ENCODE data around the gene VPS33B. TPM values are rescaled to one million over a fixed set of nuclear protein-coding genes. Genes with fewer than 3 reads are reported as not detected.

VPS33B gene
- total and polyA plus RNA-seq, 2 of the 13 experiments (the other 11 are each of a cell fraction or from before 2014, with no cell fraction given) = 15.8 to 16.5 TPM

DNA sequence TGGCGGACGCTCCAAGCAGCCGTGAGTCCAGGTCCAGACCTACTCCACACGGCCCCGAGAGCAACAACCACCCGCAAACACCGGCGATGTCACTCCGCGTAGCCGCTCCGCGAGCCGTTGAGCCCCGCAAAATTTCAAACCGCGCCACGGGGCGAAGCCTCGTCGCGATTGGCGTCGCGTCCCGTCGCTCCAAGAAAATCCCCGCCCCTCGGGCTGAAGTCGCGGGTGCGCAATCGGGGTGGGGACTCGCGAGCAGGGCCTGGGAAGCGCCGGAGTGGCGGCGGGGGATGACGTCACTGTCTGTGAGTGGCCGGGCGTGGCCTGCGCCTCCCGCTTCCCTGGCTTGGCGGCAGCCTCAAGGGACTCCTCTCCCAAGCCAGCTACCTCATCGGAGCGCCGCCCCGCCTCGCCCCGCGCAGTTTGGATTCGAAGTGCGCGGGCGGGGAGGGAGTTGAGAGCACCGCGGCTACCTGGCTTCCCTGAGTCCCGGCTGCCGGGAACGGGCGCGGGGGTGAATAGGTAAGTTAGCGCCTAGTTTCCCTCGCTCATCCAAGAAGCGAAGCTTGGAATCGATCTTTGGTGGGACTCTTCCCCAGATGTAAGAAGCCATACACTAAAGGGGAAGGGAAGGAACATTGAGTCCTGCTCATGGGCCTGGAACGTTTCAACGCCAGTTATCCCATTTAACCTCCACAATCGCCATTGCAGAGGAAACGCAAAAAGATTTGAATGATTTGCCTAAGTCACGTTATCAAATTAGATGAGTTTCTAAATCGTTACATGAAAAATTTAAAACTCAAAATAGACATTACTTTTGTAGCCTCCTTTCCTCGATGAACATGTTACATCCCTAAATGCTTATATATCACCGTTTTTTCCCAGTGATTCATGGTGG, 27.7 kb downstream of the VPS33B start, which contains the start of gene PRC1 (continued):
- TF ChIP-seq, protein P1, sequence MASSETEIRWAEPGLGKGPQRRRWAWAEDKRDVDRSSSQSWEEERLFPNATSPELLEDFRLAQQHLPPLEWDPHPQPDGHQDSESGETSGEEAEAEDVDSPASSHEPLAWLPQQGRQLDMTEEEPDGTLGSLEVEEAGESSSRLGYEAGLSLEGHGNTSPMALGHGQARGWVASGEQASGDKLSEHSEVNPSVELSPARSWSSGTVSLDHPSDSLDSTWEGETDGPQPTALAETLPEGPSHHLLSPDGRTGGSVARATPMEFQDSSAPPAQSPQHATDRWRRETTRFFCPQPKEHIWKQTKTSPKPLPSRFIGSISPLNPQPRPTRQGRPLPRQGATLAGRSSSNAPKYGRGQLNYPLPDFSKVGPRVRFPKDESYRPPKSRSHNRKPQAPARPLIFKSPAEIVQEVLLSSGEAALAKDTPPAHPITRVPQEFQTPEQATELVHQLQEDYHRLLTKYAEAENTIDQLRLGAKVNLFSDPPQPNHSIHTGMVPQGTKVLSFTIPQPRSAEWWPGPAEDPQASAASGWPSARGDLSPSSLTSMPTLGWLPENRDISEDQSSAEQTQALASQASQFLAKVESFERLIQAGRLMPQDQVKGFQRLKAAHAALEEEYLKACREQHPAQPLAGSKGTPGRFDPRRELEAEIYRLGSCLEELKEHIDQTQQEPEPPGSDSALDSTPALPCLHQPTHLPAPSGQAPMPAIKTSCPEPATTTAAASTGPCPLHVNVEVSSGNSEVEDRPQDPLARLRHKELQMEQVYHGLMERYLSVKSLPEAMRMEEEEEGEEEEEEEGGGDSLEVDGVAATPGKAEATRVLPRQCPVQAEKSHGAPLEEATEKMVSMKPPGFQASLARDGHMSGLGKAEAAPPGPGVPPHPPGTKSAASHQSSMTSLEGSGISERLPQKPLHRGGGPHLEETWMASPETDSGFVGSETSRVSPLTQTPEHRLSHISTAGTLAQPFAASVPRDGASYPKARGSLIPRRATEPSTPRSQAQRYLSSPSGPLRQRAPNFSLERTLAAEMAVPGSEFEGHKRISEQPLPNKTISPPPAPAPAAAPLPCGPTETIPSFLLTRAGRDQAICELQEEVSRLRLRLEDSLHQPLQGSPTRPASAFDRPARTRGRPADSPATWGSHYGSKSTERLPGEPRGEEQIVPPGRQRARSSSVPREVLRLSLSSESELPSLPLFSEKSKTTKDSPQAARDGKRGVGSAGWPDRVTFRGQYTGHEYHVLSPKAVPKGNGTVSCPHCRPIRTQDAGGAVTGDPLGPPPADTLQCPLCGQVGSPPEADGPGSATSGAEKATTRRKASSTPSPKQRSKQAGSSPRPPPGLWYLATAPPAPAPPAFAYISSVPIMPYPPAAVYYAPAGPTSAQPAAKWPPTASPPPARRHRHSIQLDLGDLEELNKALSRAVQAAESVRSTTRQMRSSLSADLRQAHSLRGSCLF (CRISPR knock-in tag; IDR thresholded peaks at IDR 0.05; ENCODE audit: borderline replicate concordance) = no peak
- TF ChIP-seq ZNF891 (CRISPR knock-in tag; IDR thresholded peaks at IDR 0.05) (peak; percentile 73; the same call in 1 of the 2 replicates), CEBPB (IDR thresholded peaks at IDR 0.05; ENCODE audit: borderline replicate concordance, low read depth, low read length) (peak; percentile 77; the same call in 1 of the 2 replicates), ZNF749 (CRISPR knock-in tag; IDR thresholded peaks at IDR 0.05; ENCODE audit: borderline replicate concordance) (0 out of 2 replicates have a peak, but pooled peaks have one; percentile 60), MXD4 (CRISPR knock-in tag; IDR thresholded peaks at IDR 0.05) (peak; percentile 77; the same call in 1 of the 2 replicates), SNRNP70 (IDR thresholded peaks at IDR 0.05; ENCODE audit: low read depth, low read length) (no peak), SAP130 (CRISPR knock-in tag; IDR thresholded peaks at IDR 0.05; ENCODE audit: low read depth) (peak; percentile 98), KDM2A (CRISPR knock-in tag; IDR thresholded peaks at IDR 0.05; ENCODE audit: borderline replicate concordance, low read depth) (peak; percentile 97)
- TF ChIP-seq, protein P2, sequence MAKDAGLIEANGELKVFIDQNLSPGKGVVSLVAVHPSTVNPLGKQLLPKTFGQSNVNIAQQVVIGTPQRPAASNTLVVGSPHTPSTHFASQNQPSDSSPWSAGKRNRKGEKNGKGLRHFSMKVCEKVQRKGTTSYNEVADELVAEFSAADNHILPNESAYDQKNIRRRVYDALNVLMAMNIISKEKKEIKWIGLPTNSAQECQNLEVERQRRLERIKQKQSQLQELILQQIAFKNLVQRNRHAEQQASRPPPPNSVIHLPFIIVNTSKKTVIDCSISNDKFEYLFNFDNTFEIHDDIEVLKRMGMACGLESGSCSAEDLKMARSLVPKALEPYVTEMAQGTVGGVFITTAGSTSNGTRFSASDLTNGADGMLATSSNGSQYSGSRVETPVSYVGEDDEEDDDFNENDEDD (CRISPR knock-in tag; IDR thresholded peaks at IDR 0.05; ENCODE audit: borderline replicate concordance) = peak; percentile 98
- TF ChIP-seq, protein P3, sequence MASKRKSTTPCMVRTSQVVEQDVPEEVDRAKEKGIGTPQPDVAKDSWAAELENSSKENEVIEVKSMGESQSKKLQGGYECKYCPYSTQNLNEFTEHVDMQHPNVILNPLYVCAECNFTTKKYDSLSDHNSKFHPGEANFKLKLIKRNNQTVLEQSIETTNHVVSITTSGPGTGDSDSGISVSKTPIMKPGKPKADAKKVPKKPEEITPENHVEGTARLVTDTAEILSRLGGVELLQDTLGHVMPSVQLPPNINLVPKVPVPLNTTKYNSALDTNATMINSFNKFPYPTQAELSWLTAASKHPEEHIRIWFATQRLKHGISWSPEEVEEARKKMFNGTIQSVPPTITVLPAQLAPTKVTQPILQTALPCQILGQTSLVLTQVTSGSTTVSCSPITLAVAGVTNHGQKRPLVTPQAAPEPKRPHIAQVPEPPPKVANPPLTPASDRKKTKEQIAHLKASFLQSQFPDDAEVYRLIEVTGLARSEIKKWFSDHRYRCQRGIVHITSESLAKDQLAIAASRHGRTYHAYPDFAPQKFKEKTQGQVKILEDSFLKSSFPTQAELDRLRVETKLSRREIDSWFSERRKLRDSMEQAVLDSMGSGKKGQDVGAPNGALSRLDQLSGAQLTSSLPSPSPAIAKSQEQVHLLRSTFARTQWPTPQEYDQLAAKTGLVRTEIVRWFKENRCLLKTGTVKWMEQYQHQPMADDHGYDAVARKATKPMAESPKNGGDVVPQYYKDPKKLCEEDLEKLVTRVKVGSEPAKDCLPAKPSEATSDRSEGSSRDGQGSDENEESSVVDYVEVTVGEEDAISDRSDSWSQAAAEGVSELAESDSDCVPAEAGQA (IDR thresholded peaks at IDR 0.05; ENCODE audit: low read depth) = peak; percentile 76
- TF ChIP-seq, protein P3 (CRISPR knock-in tag; IDR thresholded peaks at IDR 0.05; ENCODE audit: borderline replicate concordance) = no peak
- TF ChIP-seq, protein P4, sequence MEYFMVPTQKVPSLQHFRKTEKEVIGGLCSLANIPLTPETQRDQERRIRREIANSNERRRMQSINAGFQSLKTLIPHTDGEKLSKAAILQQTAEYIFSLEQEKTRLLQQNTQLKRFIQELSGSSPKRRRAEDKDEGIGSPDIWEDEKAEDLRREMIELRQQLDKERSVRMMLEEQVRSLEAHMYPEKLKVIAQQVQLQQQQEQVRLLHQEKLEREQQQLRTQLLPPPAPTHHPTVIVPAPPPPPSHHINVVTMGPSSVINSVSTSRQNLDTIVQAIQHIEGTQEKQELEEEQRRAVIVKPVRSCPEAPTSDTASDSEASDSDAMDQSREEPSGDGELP (IDR thresholded peaks at IDR 0.05; ENCODE audit: borderline replicate concordance, low read depth) = peak; percentile 41; the same call in 1 of the 2 replicates
- TF ChIP-seq, protein P5, sequence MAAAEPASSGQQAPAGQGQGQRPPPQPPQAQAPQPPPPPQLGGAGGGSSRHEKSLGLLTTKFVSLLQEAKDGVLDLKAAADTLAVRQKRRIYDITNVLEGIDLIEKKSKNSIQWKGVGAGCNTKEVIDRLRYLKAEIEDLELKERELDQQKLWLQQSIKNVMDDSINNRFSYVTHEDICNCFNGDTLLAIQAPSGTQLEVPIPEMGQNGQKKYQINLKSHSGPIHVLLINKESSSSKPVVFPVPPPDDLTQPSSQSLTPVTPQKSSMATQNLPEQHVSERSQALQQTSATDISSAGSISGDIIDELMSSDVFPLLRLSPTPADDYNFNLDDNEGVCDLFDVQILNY (CRISPR knock-in tag; conservative IDR thresholded peaks at IDR 0.05) = peak; percentile 98
